HEK293T (cell line): Measurements from ENCODE around the gene CCM2.

Source experiments
- BHLHE40 ChIP-seq: fragments of 450-650 bp; IDR thresholded peaks from 2 replicates; pipeline ENCODE4 v1.6.1; 2016; ENCODE audit warnings: mild to moderate bottlenecking, moderate library complexity, borderline replicate concordance
- FOXA1 ChIP-seq: fragments of 450-650 bp; IDR thresholded peaks from 2 replicates; pipeline ENCODE4 v1.6.1; 2016; ENCODE audit warnings: mild to moderate bottlenecking
- FOXM1 ChIP-seq: fragments of 450-650 bp; IDR thresholded peaks from 2 replicates; pipeline ENCODE4 v1.6.1; 2017; ENCODE audit warnings: mild to moderate bottlenecking, borderline replicate concordance
- NFRKB ChIP-seq: fragments of 450-650 bp; IDR thresholded peaks from 2 replicates; pipeline ENCODE4 v1.6.1; 2016; ENCODE audit warnings: mild to moderate bottlenecking, moderate library complexity
- SP1 ChIP-seq: fragments of 450-650 bp; IDR thresholded peaks from 2 replicates; pipeline ENCODE4 v1.6.1; 2017
- SUZ12 ChIP-seq: fragments of 450-650 bp; IDR thresholded peaks from 2 replicates; pipeline ENCODE4 v1.6.1; 2016; ENCODE audit warnings: mild to moderate bottlenecking
- TARDBP ChIP-seq: fragments of 450-650 bp; IDR thresholded peaks from 2 replicates; pipeline ENCODE4 v1.6.1; 2016

- no peak for TF ChIP-seq BHLHE40
- no peak for TF ChIP-seq FOXM1
- TF ChIP-seq FOXA1: no peak
- TF ChIP-seq TARDBP: no peak
- TF ChIP-seq SP1: no peak
- no peak for TF ChIP-seq SUZ12
- TF ChIP-seq NFRKB: no peak
Observed at GRCh38 chr7:45028920-45029344, 28.9 kb downstream of the CCM2 start.
